ENCODE data around the gene SLC6A12. TPM values are rescaled to one million over a fixed set of nuclear protein-coding genes. Genes with fewer than 3 reads are reported as not detected.

SLC6A12 gene
- total RNA-seq, 1 donor from 2014 or later = 3.4 TPM

- DNase-seq (ENCODE audit: low spot score) = no peak
Observed at GRCh38 chr12:180445-180844, 33.5 kb downstream of the SLC6A12 start.

GRCh38 chr12:179885-180284 is 34.1 kb downstream of the SLC6A12 start:
- no peak for DNase-seq (ENCODE audit: low spot score)

- DNase-seq (ENCODE audit: low spot score) = no peak
Observed at GRCh38 chr12:179131-179884, 34.6 kb downstream of the SLC6A12 start.

- DNase-seq (ENCODE audit: low spot score) = no peak
Observed at GRCh38 chr12:178829-179109, 35.2 kb downstream of the SLC6A12 start.

- no peak for DNase-seq (ENCODE audit: low spot score)
Observed at GRCh38 chr12:177980-178828, 35.8 kb downstream of the SLC6A12 start.

- no peak for DNase-seq (ENCODE audit: low spot score)
Observed at GRCh38 chr12:177336-177979, 36.5 kb downstream of the SLC6A12 start.

GRCh38 chr12:176321-177181 is 37.4 kb downstream of the SLC6A12 start:
- DNase-seq (ENCODE audit: low spot score) = no peak

GRCh38 chr12:175759-176158 is 38.2 kb downstream of the SLC6A12 start:
- no peak for DNase-seq (ENCODE audit: low spot score)

GRCh38 chr12:175250-175649 is 38.7 kb downstream of the SLC6A12 start:
- DNase-seq (ENCODE audit: low spot score) = no peak

GRCh38 chr12:174596-174995 is 39.4 kb downstream of the SLC6A12 start:
- DNase-seq (ENCODE audit: low spot score) = no peak

GRCh38 chr12:174124-174523 is 39.8 kb downstream of the SLC6A12 start:
- DNase-seq (ENCODE audit: low spot score) = no peak

GRCh38 chr12:172732-173161 is 41.2 kb downstream of the SLC6A12 start:
- DNase-seq (ENCODE audit: low spot score) = no peak

- DNase-seq (ENCODE audit: low spot score) = no peak
Observed at GRCh38 chr12:171743-172676, 41.9 kb downstream of the SLC6A12 start.

- no peak for DNase-seq (ENCODE audit: low spot score)
Observed at GRCh38 chr12:171276-171675, 42.7 kb downstream of the SLC6A12 start.

GRCh38 chr12:170371-171225 is 43.4 kb downstream of the SLC6A12 start:
- no peak for DNase-seq (ENCODE audit: low spot score)

GRCh38 chr12:169528-170370 is 44.2 kb downstream of the SLC6A12 start:
- no peak for DNase-seq (ENCODE audit: low spot score)

GRCh38 chr12:168763-169525 is 45.0 kb downstream of the SLC6A12 start:
- no peak for DNase-seq (ENCODE audit: low spot score)

All from mesenteric fat pad (tissue), 1 donor.